ENCODE data around the gene ZSWIM3. TPM values are rescaled to one million over a fixed set of nuclear protein-coding genes. Genes with fewer than 3 reads are reported as not detected.

ZSWIM3 gene
- total RNA-seq, 4 donors from 2014 or later: 2.2 to 8.3 (median 5.7) TPM

GRCh38 chr20:45878076-45878761 lies 20.8 kb downstream of the ZSWIM3 start:
- TF ChIP-seq CTCF (IDR thresholded peaks at IDR 0.05) (no peak), POLR2AphosphoS5 (IDR thresholded peaks at IDR 0.05) (no peak), EP300 (IDR thresholded peaks at IDR 0.05; ENCODE audit: low read depth) (no peak), POLR2A (IDR thresholded peaks at IDR 0.05) (no peak)
- H3K4me1 ChIP-seq: peaks cover 8 to 19% (median 12%) of the 10 kb centered on the region in 4 donors
- DNase-seq: no peak
- in situ Hi-C loops (cut with MboI; ENCODE audit: low pct_ligation_motif_present in 1 of 4, low pct_unique_long_range_greater_than_20kb in 1 of 4, low sequenced_read_pairs in 3 of 4): no loop called here
- 90% methylated on average over 13 of the region's 13 CpGs; no CpG with 5 or more reads in 1 of the 2 donors for WGBS, 2 donors (ENCODE audit: low coverage in 1 of 2)
- H3K4me3 ChIP-seq: no peak overlapping the region
- H3K27ac ChIP-seq: no peak overlapping the region
- H3K9me3 ChIP-seq: no peaks in the 10 kb centered on the region
- H3K36me3 ChIP-seq: peaks cover 0 to 12% (median 4%) of the 10 kb centered on the region in 4 donors
- intact Hi-C loops (cut with DNase I; ENCODE audit: low total_unique reads): no loop called here
- no peaks in the 10 kb centered on the region for H3K27me3 ChIP-seq

GRCh38 chr20:45880988-45881788 lies 23.8 kb downstream of the ZSWIM3 start, which contains the start of gene ZSWIM1:
ZSWIM1 (plus strand) TSS chr20:45881227; CDS start chr20:45882593, 1,366 bp downstream.
- 1% methylated on average over 13 to 23 of the region's 23 CpGs for WGBS, 2 donors (ENCODE audit: low coverage in 1 of 2)
- peak within 1 kb of the TSS; percentile 88 to 89 (median 88) for H3K27ac ChIP-seq
- no peak for TF ChIP-seq EP300 (IDR thresholded peaks at IDR 0.05; ENCODE audit: low read depth)
- TF ChIP-seq POLR2AphosphoS5 (IDR thresholded peaks at IDR 0.05): peak; percentile 63 to 78 (median 75)
- TF ChIP-seq CTCF (IDR thresholded peaks at IDR 0.05): peak in 1 of 5 experiments; percentile 17
- peak; percentile 60 for TF ChIP-seq POLR2A (IDR thresholded peaks at IDR 0.05)
- peaks cover 0 to 12% (median 8%) of the 10 kb centered on the region in 4 donors for H3K36me3 ChIP-seq
- DNase-seq: peak; percentile 100
- peak within 1 kb of the TSS; percentile 50 to 70 (median 56) for H3K4me3 ChIP-seq
- H3K4me1 ChIP-seq: peaks cover 10 to 26% (median 14%) of the 10 kb centered on the region in 4 donors
- intact Hi-C loops (cut with DNase I; ENCODE audit: low total_unique reads) (no loop called here), in situ Hi-C loops (cut with MboI; ENCODE audit: low pct_ligation_motif_present in 1 of 4, low pct_unique_long_range_greater_than_20kb in 1 of 4, low sequenced_read_pairs in 3 of 4) (no loop called here)
- no peaks in the 10 kb centered on the region for H3K9me3 ChIP-seq
- H3K27me3 ChIP-seq: no peaks in the 10 kb centered on the region

GRCh38 chr20:45882469-45883099 lies 25.2 kb downstream of the ZSWIM3 start:
- intact Hi-C loops (cut with DNase I; ENCODE audit: low total_unique reads): no loop called here
- Histone ChIP-seq H3K36me3 (peaks cover 0 to 11% (median 5%) of the 10 kb centered on the region in 4 donors), H3K27ac (no peak overlapping the region), H3K9me3 (no peaks in the 10 kb centered on the region), H3K4me1 (peaks cover 10 to 26% (median 14%) of the 10 kb centered on the region in 4 donors), H3K27me3 (no peaks in the 10 kb centered on the region), H3K4me3 (no peak overlapping the region)
- no peak for DNase-seq
- TF ChIP-seq POLR2A (IDR thresholded peaks at IDR 0.05) (no peak), POLR2AphosphoS5 (IDR thresholded peaks at IDR 0.05) (no peak), EP300 (IDR thresholded peaks at IDR 0.05; ENCODE audit: low read depth) (no peak)
- 82 to 100% methylated on average over 2 to 4 of the region's 4 CpGs for WGBS, 2 donors (ENCODE audit: low coverage in 1 of 2)
- in situ Hi-C loops (cut with MboI; ENCODE audit: low pct_ligation_motif_present in 1 of 4, low pct_unique_long_range_greater_than_20kb in 1 of 4, low sequenced_read_pairs in 3 of 4): no loop called here

GRCh38 chr20:45883100-45883469 lies 25.7 kb downstream of the ZSWIM3 start:
- Histone ChIP-seq H3K27ac (no peak overlapping the region), H3K4me3 (no peak overlapping the region), H3K9me3 (no peaks in the 10 kb centered on the region), H3K36me3 (peaks cover 0 to 10% (median 3%) of the 10 kb centered on the region in 4 donors), H3K27me3 (no peaks in the 10 kb centered on the region), H3K4me1 (peaks cover 10 to 26% (median 14%) of the 10 kb centered on the region in 4 donors)
- TF ChIP-seq CTCF (IDR thresholded peaks at IDR 0.05): no peak
- TF ChIP-seq EP300 (IDR thresholded peaks at IDR 0.05; ENCODE audit: low read depth): no peak
- TF ChIP-seq POLR2AphosphoS5 (IDR thresholded peaks at IDR 0.05): no peak
- TF ChIP-seq POLR2A (IDR thresholded peaks at IDR 0.05): no peak
- no peak for DNase-seq
- WGBS, 2 donors (ENCODE audit: low coverage in 1 of 2): 77% methylated on average over 9 of the region's 9 CpGs; no CpG with 5 or more reads in 1 of the 2 donors
- intact Hi-C loops (cut with DNase I; ENCODE audit: low total_unique reads): no loop called here
- in situ Hi-C loops (cut with MboI; ENCODE audit: low pct_ligation_motif_present in 1 of 4, low pct_unique_long_range_greater_than_20kb in 1 of 4, low sequenced_read_pairs in 3 of 4): no loop called here
